NCI-H2227 treated with DMSO at 0.1 percent for 48 hours (cell line): ENCODE measurements around the gene FDX2.

Experiments used
- DNase-seq: peaks from one replicate; lab custom pipeline; 2025; lab: John Stamatoyannopoulos, UW

Gene FDX2

DNA sequence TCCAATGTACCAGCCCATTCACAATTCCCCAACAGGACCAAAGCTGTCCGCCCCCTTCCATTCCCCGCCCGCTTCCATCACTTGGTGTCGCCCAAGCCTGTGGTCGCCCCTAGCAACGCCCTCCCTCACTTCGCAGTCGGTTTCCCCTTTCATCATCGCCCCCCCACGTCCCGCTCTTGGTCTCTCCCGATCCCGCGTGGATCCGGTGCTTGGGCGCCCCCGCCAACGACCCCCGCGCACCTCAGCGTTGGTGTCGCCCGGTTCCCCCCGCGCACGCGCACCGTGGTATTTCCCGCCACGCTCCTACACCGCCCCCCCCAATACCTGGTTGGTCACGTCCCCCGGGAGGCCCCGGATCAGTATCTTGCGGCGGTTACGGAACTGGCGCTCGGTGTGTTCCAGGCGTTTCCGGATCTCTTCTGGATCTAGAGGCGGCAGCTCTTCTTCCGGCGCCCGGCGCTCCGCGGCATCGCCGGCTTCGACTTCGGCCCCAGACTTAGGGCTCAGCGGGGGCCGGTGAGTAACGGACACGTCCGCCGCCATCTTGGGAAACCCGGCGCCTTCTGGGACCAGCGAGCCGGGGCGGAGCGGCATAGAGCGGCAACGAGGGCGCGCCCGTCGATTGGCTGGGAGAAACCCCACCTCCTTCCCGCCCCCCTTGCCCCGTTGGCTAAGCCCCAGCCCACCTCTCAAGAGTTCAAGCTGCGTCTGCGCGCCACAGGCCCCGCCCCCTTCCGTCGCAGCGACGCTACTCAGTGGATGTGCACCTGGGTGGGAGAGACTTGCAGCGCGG, 17.3 kb upstream of the FDX2 start, which contains the start of gene RAVER1:
Gene RAVER1 (minus strand): TSS at position 565 of the 793 bp plus-strand sequence. CDS start 22 bp downstream, at position 543.
- peak; percentile 88 for DNase-seq

DNA sequence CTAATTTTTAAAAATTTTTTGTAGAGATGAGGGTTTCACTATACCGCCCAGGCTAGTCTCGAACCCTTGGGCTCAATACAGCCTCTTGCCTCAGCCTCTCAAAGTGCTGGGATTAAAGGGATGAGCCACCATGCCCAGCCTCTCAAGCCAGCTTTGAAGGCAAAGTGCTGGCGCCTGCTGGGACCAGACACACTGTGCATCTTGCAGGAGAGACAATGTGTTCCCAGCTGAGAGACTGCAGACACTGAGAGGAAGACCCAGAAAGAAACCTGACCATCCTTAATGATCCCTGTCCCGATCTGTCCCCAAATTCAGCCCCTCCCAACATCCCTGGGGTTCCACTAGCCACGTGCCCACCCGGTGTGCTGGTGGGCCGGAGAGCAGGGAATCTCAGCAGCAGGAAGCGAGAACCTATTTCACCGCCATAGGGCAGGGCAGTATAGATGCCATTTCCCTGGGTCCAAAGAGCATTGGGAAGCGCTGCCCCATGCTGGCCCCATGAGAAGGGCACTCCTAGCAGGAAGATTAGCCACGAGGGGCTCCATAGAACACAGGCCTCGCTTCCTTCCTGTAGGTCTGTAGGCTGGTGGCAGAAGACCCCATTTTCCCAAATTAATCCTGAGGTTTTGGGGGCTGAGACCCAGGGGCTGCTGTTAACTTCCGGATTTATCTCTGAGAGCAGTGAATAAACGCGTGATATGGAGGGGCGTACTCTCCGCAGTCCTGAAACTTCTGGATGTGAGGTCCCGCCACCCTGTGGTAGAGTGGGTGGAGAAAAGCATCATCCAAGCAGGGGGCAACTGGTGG, 16.5 kb upstream of the FDX2 start:
- no peak for DNase-seq

DNA sequence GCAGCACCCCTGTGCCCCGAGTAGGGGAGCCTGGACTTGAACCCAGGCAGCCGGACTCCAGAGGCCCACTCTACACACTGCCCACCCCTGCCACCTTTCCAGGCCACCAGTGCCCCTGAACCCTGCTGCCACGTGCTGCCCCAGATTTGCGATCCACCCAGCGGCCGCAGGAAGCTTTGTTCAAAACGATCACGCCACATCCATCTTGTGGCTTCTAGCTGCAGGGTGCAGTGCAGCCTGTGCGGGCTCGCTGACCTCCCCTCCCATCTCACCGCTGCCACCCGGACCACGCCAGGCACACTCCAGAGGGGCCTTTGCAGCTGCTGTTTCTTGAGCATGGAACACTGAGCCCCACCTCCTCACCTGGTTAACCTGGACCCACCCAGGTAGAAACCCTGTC, 13.7 kb upstream of the FDX2 start:
- no peak for DNase-seq

DNA sequence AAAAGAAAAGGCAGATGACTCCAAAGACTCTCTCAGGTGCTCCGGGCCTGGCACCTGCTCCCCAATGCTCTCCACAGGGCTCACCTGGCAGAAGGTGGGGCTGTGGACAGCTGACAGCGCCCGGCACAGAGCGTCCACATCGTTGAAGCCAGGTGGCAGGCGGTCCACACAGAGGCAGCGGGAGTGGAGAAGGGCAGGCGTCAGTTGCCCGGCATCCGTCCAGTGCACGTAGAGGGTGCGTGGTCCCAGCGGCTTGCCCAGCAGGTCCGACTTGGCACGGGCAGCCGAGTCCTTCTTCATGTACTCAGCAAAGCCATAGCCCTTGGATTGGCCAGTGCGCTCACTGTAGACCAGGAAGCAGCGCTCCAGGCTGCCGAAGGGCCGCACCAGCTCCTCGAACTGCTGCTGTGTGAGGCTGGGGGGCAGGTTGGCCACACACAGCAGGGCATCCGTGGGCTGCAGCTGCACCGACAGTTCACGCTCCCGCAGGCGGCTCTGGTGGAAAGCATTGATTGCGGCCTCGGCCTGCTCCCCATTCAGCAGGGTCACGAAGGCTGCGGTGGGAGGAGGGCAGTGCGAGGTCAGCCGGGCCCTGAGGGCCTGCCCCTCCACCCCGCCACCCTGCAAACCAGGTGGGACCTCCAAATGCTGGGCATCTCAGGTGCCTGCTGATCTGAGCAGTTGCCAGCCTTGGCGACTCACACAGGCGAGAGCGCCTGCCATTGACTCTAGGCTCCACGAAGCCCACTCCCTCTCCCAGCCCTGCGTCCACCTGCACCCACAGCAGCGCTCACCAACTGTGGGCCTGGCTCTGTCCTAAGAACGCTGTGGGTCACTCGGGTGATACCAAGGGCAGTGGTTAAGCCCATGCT, 13.0 kb upstream of the FDX2 start:
- DNase-seq, result no peak

DNA sequence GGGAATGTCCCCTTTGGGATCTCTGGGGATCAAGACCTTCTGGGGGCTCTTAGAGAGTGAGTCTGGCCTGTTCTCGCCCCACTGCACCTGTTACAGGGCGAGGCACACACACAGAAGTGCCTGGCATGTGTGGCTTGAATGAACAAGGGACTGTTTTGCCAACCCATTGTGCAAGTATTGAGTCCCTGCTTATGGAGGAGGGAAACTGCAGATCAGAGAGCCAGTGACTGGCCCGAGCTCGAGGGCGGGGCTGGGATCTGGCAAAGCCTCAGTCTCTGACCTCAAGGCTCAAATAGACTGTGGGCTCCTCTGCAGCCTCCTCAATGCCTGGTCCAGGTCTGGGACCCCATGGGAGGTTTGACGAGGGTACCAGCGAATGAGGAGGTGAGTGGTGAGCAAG, 12.0 kb upstream of the FDX2 start:
- no peak for DNase-seq

DNA sequence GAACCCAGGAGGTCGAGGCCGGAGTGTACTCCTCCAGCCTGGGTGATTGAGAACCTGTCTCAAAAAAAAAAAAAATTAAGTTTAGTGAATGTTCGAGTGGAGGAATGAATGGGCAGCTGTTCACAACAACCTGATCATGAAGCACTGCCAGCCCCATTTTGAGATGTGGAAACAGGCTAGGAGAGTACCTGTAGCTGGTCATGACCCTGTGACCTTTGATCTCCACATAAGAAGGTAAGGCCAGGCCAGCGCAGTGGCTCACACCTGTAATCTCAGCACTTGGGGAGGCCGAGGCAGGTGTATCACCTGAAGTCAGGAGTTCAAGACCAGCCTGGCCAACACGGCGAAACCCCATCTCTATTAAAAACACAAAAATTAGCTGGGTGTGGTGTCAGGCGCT, 9.9 kb upstream of the FDX2 start:
- DNase-seq, result no peak

DNA sequence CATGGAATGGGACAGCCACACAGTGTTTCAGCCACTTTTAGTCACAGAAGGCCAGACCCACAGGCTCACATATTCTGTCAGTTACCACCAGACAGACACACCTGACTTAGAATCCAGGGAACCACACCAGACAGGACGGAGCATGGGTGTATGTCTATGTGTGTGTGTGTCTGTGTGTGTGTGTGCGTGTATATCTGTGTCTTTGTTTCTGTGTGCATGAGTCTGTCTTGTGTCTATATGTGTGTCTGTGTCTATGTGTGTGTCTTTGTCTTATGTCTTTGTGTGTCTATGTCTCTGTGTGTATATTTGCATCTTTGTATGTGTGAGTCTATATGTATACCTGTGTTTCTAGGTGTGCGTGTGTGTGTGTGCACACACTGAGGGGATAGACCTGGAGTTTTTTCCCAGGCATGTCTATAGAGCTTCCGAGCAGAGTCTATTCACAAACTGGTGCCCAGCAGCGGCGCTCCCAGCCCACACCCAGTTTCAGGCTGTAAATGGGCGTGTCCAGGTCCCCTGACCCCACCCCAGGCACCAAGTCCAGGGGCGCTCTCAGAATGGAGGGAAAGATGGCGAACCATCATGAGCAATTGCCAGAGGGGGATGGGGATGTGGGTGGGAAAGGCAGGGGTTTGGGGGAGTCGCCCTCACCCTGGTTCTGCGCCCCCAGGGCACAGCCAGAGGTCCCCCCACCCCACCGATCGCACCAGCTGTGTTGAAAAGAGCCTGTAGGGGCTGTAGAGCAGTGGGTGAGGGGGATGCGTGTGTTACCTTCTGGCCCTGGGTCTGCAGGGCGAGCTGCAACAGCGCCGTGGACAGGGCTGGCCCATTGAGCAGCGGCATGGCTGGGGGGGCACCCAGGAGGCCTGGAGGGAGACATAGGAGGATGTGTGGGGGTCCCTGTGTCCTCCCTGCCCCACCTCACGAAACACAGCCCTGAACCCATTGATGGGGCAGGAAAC, 6.3 kb upstream of the FDX2 start:
- DNase-seq, result no peak

DNA sequence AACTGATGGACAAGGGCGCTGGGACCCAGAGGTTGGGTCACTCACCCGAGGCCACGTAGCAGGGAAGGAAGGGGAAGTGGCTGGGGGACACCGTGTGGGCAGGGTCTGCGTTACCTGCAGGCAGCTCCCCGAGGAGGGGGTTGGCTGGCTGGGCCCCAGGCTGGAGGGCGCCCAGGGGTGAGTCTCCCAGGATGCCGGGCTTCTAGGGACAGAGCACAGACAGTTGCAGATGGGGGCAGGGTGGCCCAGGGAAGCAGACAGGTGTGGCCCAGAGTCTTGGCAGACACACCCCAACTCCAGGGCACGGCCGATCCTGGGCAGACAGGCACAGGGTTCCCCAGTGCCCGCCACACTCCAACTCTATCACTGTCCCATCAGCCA, 5.6 kb upstream of the FDX2 start:
- no peak for DNase-seq

DNA sequence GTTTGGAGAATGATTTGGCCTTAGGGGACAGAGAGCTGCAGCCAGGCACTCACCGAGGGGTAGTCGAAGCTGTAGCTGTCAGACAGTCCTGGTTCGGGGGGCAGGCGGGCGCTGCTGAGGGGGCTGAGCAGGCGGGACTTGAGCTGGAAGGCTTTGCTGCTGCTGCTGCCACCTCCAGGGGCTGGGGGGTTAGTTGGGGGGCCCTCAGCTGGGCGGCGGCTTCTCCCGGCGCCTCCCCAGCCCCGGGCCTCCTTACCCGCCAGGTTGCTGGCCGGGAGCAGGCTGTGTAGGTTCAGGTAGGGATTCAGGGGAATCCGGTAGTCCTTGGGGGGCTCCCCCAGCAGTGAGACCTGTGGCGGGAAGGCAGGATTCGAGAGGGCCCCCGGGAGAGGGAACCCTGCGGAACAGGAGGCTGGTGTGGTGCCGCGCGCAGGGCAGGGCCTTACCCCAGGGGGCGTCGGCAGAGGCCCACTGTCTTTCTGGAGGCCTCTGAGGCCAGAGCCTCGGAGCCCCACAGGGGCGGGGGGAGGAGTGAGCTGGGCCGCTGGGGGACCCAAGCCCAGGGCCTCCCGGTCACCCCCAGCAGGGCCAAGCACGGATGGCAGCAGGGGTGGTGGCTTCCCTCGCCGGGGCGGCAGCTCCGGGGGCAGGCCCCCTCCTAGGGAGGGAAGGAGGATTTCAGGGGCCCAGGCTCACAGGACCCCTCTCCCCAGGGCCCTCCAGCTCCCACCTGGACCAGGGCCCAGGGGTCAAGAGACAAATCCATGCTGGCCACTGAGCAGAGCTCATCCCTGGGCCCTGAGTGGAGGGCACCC, 5.0 kb upstream of the FDX2 start:
- DNase-seq, result no peak

DNA sequence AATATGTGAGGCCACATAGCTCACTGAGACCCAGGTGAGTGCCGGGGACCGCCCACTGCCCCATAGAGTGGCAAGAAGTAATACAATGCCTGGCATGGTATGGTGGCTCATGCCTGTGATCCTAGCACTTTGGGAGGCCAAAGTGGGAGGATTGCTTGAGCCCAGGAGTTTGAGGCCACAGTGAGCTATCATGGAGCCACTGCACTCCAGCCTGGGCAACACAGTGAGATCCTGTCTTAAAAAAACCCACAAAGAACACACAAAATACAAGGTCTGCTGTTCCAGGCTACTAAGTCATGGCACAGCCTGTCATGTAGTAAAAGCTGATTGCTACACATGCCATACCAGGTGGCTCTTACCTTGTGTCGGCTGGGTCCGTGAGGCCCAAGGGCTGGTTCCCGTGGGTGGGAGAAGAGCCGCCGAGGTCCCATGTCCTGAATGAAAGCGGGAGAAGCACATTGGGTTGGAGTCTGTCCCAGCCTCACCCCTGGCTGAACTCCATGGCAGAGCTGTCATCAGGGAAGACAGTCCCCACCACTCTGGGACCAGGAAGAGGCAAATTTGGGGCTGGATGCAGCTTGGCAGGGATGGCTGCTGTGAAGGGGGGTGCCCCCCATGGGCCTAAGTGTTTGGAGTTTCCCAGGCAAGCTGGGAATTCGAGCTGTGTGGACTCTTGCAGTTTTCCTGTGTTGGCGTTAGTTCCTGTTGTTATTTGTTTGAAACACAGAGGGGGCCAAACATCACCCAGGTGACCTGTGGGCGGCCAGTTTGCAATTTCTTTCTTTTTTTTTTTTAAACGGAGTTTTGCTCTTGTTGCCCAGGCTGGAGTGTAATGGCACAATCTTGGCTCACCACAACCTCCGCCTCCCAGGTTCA, 3.2 kb upstream of the FDX2 start:
- no peak for DNase-seq

DNA sequence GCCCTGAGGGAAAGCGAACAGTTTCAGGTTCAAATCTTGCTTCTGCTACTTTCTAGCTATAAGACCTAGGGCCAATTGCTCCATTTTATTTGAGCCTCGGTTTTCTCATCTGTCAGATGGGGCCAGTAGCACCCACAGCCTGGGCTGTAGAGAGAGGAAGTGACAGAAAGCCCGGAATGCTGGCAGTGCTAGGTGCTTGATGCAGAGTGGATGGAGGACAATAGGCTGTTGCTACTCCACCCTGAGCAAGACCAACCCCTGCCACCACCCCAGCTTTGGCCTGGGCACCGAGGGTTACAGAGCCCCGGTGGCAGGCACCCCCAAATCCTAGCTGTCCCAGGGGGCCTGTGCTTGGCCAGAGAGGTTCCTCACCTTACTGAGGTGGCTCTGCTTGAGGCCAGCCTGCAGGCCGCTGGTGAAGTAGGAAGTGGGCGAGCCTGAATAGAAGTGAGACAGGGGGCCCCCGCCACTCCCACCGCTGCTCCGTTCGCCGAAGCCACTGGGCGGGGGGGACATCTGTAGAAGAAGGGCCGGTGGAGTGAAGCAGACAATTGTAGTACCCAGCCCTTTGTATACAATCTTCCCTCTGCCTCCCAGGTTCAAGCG, 2.1 kb upstream of the FDX2 start:
- DNase-seq, result no peak

DNA sequence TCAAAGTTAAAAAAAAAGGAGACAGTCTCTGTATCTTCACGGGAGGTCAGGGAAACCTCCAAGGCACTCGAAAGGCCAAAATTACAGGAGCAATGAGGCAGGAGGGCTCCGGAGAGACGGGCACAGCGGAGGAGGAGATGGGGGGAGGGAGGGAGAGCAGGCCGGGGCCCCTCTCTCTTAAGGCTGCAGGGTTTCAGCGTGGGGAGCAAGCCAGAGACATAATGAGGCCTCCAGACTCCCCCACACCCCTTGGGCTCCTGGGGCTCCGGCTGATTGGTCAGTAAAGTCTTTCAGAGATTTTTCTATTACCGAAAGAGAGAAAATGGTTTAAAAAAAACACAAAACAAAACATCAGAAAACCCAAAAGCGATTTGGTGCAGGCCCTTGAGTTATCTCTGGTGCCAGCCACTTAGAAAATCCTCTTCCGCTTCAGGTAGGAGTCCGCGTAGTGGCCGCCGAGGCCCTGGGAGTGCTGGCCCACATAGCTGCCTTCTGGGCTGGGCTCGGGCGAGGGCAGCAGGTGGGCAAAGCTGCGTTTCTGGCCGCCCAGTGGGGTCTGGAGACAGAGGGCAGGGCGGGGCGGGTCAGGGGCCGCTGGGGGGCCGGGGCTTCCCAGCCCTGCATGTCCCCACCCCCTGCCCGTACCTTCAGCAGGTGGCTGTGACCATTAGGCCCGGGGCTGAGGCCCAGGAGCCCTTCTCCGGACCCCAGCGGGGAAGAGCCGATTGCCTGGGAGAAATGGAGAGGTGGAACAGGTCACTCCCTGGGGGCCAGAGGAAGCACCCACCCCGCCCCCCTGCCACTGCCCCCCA, 1.4 kb upstream of the FDX2 start:
- DNase-seq, result no peak

DNA sequence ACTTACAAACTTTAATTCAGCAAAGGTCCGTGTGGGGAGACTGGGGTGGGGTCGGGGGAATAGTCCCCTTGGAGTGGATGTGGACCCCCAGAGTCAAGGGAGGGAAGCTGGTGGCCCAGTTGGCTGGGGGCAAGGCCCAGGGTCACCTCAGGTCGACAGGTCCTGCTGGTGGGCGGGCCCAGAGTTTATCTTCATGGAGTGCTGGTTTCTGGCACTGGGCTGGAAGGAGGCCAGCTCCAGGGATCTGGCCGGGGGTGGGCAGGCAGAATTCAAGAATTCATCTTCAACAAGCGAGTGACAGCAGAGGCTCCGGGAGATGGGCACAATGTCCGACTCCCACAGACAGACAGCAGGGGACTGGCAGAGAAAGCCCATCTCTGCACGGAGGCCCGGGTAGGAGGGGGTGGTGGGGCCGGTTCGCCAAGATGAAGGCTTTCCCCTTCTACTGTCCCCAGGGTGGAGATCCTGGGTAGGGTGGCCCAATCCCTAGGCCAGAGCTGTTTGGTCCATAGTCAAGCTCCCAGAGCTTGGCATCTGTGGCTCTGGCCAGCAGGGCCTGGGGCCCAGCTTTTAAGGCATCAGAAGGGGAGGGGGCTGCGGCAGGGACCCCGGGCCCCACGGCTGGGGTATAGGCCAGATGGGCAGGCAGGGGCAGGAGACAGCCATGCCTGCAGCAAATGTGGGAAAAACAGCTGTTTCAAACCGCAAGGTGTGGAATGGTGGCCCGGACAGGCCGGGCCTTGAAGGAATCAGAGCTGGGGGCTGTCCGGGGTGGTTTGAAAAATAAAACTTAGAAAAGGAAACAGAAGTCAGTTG, 622 bp upstream of the FDX2 start:
- no peak for DNase-seq

DNA sequence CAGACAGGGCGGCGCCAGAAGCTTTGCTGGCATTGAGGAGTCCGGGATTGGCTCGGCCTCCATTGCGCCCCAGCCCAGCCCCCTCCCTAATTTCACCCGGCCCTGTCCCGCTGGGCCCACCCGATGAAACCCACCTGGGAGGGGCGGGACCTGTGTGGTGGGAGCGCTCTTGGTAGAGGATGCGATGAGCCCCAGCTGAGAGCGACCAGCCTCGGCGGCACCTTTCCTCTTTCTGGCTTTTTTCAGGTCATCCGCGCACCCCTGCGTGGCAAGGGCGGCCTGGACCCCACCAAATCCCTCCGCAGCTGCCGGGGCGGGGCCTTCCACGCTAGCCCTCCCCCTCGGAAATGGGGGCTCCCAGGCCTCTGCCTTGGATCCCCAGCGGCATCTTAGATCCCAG, 6.4 kb downstream of the FDX2 start, which contains the start of gene ZGLP1:
Gene ZGLP1 (minus strand): TSS at position 393 of the 400 bp plus-strand sequence.
- no peak for DNase-seq

DNA sequence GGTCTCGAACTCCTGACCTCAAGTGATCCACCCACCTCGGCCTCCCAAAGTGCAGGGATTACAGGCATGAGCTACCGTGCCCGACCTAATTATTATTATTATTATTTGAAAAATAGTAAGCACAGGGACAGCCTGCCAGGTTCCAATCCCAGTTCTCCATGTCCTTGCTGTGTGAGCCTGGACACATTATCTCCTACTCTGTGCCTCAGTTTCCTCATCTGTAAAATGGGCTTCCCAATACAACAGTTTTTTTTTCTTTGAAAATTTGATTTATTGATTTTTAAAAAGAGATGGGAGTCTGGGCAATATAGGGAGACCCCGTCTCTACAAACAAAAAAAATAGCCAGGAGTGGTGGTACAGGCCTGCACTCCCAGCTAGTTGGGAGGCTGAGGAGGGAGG, 9.5 kb downstream of the FDX2 start:
- no peak for DNase-seq

DNA sequence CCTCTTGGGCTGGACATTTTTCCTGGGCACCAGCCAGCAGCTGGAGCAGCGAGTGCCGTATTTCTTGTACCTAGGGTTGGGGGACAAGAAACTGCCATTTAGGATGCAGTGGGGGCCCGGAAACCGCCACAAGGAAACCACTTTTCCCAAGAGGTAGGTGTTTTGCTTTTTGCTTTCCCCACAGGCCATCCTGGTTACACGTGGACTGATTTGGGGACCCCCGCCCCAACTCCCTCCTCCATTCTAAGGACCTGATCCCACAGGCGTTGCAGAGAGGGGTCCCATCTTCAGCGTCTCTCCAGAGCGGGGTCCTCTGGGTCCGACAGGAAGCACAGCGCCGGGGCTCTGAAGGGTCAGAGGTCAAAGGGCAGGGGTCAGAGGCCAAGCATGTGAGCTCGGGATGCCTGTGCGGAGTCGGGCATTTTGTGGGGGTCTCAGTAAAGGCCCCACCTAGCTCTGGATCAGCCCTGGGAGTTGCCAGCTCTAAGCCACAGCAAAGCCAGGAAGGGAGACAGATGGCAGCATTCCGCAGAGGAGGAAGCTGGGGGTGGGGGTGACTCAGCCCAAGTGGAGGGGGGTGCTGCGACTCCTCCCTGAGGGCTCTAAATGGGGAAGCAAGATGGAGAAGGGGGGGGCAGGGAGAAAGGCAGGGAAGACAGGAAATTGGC, 10.5 kb downstream of the FDX2 start:
- DNase-seq, result no peak
